ENCODE data around the gene ZNF394.
"Not testable (repeated sequence)": the region's sequence is repeated elsewhere in the genome, so short reads cannot be mapped to it uniquely, and the experiment has no call there.

The ZNF394 gene

GRCh38 chr7:99499721-99500636 is at the start of gene ZNF394:
ZNF394 (minus strand) TSS chr7:99500281; CDS start chr7:99500093, 188 bp downstream.
- peak; percentile 76 to 79 for DNase-seq (ENCODE audit: low read depth in 2 of 2)

DNA sequence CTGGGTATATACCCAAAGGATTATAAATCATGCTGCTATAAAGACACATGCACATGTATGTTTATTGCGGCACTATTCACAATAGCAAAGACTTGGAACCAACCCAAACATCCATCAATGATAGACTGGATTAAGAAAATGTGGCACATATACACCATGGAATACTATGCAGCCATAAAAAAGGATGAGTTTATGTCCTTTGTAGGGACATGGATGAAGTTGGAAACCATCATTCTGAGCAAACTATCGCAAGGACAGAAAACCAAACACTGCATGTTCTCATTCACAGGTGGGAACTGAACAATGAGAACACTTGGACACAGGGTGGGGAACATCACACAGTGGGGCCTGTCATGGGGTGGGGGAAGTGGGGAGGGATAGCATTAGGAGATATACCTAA is 49.5 kb upstream of the ZNF394 start:
- not testable (repeated sequence) for DNase-seq (ENCODE audit: low read depth in 2 of 2)

DNA sequence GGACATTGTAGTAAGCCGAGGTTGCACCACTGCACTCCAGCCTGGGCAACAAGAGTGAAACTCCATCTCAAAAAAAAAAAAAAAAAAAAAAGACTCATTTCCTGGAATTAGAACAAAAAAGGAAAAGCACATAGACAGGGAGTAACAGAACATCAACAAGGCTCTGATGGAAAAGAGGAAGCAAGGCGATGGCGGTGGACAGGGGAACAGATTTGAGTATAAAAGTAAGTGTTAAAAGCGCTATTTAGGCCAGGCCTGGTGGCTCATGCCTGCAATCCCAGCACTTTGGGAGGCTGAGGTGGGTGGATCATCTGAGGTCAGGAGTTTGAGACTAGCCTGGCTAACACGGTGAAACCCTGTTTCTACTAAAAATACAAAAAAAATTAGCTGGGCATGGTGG is 45.2 kb upstream of the ZNF394 start:
- not testable (repeated sequence) for DNase-seq (ENCODE audit: low read depth in 2 of 2)

- DNase-seq (ENCODE audit: low read depth in 2 of 2) = no peak
Observed at GRCh38 chr7:99543916-99544315, 43.8 kb upstream of the ZNF394 start.

DNA sequence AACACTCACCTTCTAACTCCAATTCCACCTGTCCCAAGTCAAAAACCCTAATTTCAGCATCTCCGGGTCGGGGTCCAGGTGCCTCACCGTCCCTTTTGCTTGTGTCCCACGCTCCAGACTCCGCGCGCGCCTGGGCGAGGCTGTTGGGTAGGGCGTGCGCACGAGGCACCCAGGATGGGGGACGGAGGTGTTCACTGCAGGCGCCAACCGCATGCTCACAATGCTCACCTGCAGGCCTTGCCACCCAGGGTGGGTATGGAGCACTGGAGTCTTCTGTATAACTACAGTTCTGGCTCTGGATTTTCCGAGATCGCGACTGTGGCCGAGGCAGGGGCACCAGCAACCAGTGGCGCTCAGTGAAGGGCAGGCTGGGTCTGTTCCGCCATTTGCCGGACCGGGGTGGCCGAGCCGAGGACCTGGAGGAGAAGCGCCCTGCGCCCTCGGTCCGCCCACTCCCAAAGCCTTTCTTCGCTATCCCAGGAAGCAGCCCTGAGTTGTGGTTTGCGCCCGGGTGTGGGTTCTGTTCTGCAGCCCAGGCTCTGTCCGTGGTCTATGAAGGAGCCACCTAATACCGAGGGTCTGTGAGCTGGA is 43.1 kb upstream of the ZNF394 start:
- no peak for DNase-seq (ENCODE audit: low read depth in 2 of 2)

DNA sequence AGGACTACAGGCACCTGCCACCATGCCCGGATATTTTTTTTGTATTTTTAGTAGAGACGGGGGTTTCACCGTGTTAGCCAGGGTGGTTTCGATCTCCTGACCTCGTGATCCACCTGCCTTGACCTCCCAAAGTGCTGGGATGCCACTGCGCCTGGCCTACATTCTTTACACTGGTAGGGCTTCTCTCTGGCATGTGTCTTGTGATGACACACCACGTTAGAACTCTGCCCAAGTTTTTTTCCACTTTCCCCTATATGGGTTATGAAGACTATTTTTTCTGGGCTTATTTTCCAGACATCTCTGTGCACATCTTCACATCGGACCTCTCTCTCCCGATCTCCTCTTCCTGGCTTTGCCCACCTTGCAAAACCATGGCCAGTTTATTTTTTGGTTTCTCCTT is 41.1 kb upstream of the ZNF394 start:
- DNase-seq (ENCODE audit: low read depth in 2 of 2) = no peak

GRCh38 chr7:99540542-99540941 is 40.5 kb upstream of the ZNF394 start:
- no peak for DNase-seq (ENCODE audit: low read depth in 2 of 2)

DNA sequence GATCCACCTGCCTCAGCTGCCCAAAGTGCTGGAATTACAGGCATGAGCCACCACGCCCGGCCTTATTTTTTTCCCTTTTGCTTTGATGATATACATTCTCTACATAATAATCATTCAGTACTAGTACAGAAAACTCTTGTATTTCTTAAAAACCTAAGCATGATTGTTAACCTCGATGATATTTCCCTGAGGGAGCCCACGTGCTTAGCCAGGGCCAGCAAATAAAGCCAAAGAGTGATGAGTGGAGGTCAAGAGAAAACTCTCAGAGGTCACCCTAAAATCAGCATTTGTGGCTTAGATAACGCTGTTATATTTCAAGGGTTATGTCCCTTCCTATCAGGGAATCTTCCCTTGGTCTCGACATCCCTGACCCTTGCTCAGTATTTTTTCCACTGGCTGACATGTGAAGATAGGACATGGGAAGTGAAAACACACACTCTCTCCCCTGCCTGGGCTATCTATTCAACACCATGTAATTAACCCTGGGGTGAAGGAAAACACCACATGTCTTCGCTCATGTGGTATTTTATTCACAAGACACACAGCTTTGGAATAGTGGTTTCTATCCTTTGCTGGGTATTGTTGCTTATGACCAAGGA is 39.2 kb upstream of the ZNF394 start:
- DNase-seq (ENCODE audit: low read depth in 2 of 2) = no peak

DNA sequence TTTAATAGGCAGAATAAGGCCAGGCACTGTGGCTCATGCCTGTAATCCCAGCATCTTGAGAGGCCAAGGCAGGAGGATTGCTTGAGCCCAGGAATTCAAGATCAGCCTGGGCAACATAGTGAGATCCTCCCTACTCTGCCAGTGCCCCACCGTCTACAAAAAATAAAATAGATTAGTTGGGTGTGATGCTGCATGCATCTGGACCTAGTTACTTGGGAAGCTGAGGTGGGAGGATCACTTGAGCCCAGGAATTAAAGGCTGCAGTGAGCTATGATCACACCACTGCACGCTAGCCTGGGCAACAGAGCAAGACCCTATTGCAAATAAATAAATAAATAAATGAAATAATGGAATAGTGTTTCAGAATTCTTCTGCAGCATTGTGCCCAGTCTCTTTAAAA is 35.6 kb upstream of the ZNF394 start:
- no peak for DNase-seq (ENCODE audit: low read depth in 2 of 2)

GRCh38 chr7:99531354-99531765 is 31.3 kb upstream of the ZNF394 start:
- DNase-seq (ENCODE audit: low read depth in 2 of 2) = no peak

GRCh38 chr7:99525713-99526440 is 25.8 kb upstream of the ZNF394 start:
- peak in 1 of 2 donors; percentile 5 for DNase-seq (ENCODE audit: low read depth in 2 of 2)

- DNase-seq (ENCODE audit: low read depth in 2 of 2) = no peak
Observed at GRCh38 chr7:99521399-99521798, 21.3 kb upstream of the ZNF394 start.

DNA sequence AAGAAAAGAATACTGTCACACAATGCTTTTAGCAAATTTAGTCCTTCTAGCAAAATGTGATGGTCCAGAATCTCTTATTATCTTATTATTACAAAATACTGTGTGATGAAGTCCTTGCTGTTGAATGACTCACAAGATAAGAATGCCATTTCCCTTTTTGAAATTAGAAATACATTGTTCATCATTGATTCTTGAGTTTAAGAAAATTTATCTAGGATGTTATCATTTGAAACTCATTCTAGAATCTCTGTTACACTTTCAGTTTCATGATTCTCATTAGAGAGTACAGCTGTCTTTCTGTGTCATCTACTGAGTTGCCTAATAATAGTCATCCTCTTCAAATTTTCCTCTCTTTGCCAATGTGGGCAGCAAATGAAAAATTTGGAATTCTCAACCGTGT is 14.0 kb upstream of the ZNF394 start:
- no peak for DNase-seq (ENCODE audit: low read depth in 2 of 2)

GRCh38 chr7:99505324-99505662 is 5.2 kb upstream of the ZNF394 start:
- DNase-seq (ENCODE audit: low read depth in 2 of 2) = no peak

GRCh38 chr7:99504603-99505323 is 4.7 kb upstream of the ZNF394 start, which contains the start of gene ZKSCAN5:
ZKSCAN5 (plus strand) TSS chr7:99504662; CDS start chr7:99506045, 1,383 bp downstream.
- peak; percentile 91 to 94 for DNase-seq (ENCODE audit: low read depth in 2 of 2)

- DNase-seq (ENCODE audit: low read depth in 2 of 2) = no peak
Observed at GRCh38 chr7:99504281-99504602, 4.2 kb upstream of the ZNF394 start.

- not testable (repeated sequence) for DNase-seq (ENCODE audit: low read depth in 2 of 2)
Observed at GRCh38 chr7:99501236-99501635, 1.2 kb upstream of the ZNF394 start.

- DNase-seq (ENCODE audit: low read depth in 2 of 2) = no peak
Observed at GRCh38 chr7:99500637-99501009, 542 bp upstream of the ZNF394 start.

- peak in 1 of 2 donors; percentile 9 for DNase-seq (ENCODE audit: low read depth in 2 of 2)
Observed at GRCh38 chr7:99499371-99499720, 735 bp downstream of the ZNF394 start.

- DNase-seq (ENCODE audit: low read depth in 2 of 2) = no peak
Observed at GRCh38 chr7:99498546-99498944, 1.5 kb downstream of the ZNF394 start.

DNA sequence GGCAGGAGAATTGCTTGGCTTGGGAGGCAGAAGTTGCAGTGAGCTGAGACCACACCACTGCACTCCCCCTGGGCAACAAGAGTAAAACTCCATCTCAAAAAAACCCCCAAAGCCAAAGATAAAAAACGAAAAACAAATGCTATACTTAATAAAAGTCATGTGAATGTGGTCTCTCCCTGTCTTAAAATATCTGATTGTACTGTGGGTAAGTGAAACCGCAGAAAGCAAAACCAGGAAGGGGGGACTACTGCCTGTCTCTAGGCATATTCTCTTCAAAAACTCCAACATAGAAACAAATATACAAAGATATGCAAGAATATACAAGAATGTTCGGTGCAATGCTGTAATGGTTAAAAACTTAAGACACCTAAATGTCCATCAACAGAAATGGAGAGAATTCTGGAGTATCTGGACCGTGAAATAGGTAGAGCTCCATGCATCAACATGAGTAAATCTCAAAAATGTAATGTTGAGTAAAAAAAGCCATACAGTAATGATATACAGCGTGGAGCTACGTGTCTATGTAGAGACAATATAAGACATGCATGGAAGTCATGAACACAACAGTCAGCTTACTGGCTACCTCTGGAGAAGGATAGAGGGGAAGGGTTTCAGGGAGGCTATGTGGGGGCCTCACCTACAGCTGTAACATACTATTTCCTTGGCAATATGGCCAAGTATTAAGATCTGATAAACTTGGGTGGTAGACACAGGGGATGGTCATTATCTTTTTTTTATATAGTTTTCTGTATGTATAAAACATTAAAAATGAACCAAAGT is 2.1 kb downstream of the ZNF394 start:
- DNase-seq (ENCODE audit: low read depth in 2 of 2) = no peak

Data from stimulated activated CD8-positive, alpha-beta memory T cell treated with anti-CD3 and anti-CD28 coated beads, Interleukin-15, amount 100 ng/mL, for 4 hours (primary cell).